K562 (cell line): ENCODE data around the gene PCDH11X.
"Not testable (repeated sequence)": the region's sequence is repeated elsewhere in the genome, so short reads cannot be mapped to it uniquely, and the experiment has no call there.

ENCODE experiments used
- BCLAF1 ChIP-seq, 2 experiments: fragments of 450-650 bp in 1 of 2; IDR thresholded peaks; 2 replicates each; pipeline ENCODE4 v1.6.1; 2011 to 2017; ENCODE audit warnings: low read depth in 2 of 2, antibody characterized with exemption in 1 of 2, borderline replicate concordance in 1 of 2, low read length in 1 of 2, mild to moderate bottlenecking in 1 of 2, mixed read lengths in 1 of 2; ENCODE audit not compliant: control insufficient read depth in 1 of 2
- BCOR ChIP-seq: fragments of 450-650 bp; IDR thresholded peaks from 2 replicates; pipeline ENCODE4 v1.6.1; 2016
- BRF1 ChIP-seq: IDR thresholded peaks from 3 replicates; pipeline ENCODE4 v1.6.1; 2011; ENCODE audit warnings: borderline replicate concordance, mild to moderate bottlenecking; ENCODE audit not compliant: insufficient read length; ENCODE audit errors: extremely low read depth
- CEBPB ChIP-seq: fragments of 450-650 bp; IDR thresholded peaks from 2 replicates; pipeline ENCODE4 v1.6.1; 2016; ENCODE audit warnings: missing genetic modification characterization, missing compliant biosample characterization
- KAT8 ChIP-seq: fragments of 450-650 bp; IDR thresholded peaks from 2 replicates; pipeline ENCODE4 v1.6.1; 2016; ENCODE audit warnings: low read depth, mild to moderate bottlenecking
- TCF3 ChIP-seq: sonication (generic); formaldehyde crosslinking; IDR thresholded peaks from 2 replicates; pipeline ENCODE4 v1.4.0; 2020; ENCODE audit warnings: mild to moderate bottlenecking, missing genetic modification reagents
- THRAP3 ChIP-seq: fragments of 450-650 bp; IDR thresholded peaks from 2 replicates; pipeline ENCODE4 v1.6.1; 2016; ENCODE audit warnings: mild to moderate bottlenecking, inconsistent platforms, borderline replicate concordance
- USF1 ChIP-seq: sonication (generic); formaldehyde crosslinking; IDR thresholded peaks from 2 replicates; pipeline ENCODE4 v1.9.0; 2022; ENCODE audit warnings: mild to moderate bottlenecking, missing genetic modification reagents
- ZNF212 ChIP-seq: fragments of 450-650 bp; formaldehyde crosslinking; IDR thresholded peaks from 2 replicates; pipeline ENCODE4 v1.4.0; 2020; ENCODE audit warnings: mild to moderate bottlenecking
- ZNF445 ChIP-seq: fragments of 250-450 bp; sonication (Bioruptor Pico); IDR thresholded peaks from 2 replicates; pipeline ENCODE4 v1.4.0; 2020; ENCODE audit warnings: low read depth, mild to moderate bottlenecking, moderate library complexity

GRCh38 chrX:91781553-91782298 is 2.6 kb downstream of the PCDH11X start:
- not testable (repeated sequence) for TF ChIP-seq CEBPB (tag); USF1; KAT8; TCF3 (CRISPR knock-in tag); ZNF445 (CRISPR knock-in tag); BCLAF1 (IDR thresholded peaks at IDR 0.05; ENCODE audit: borderline replicate concordance in 1 of 2, control insufficient read depth in 1 of 2, low read depth in 2 of 2, low read length in 1 of 2); THRAP3; BCOR; ZNF212; BRF1
